Right lobe of liver (tissue), 6 donors: ENCODE measurements around the gene STXBP6. TPM values are rescaled to one million over a fixed set of nuclear protein-coding genes. Genes with fewer than 3 reads are reported as not detected.

Experiments used
- ATAC-seq, 4 donors: fragments of 200-7000 bp; cut with Tn5 transposase; one replicate each; pipeline ENCODE4 v1.9.1; 2020; ENCODE audit warnings: mild to moderate bottlenecking in 4 of 4, moderate library complexity in 4 of 4
- DNase-seq, 3 donors: peaks; one replicate each; pipeline ENCODE4 v3.0.0-alpha.2; 2020
- H3K27ac ChIP-seq, 3 donors: fragments of 200-600 bp; one replicate each; pipeline ENCODE4 v1.8.0; 2022
- H3K27me3 ChIP-seq, 2 donors: fragments of 200-600 bp; one replicate each; pipeline ENCODE4 v1.8.0; 2022
- H3K36me3 ChIP-seq, 4 donors: fragments of 200-600 bp; sonication (generic) in 1 of 4; one replicate each; pipeline versions ENCODE4 v1.5.1 to v1.8.0; 2017 to 2022; ENCODE audit warnings: control low read depth in 1 of 4
- H3K4me1 ChIP-seq, 4 donors: fragments of 200-600 bp; sonication (generic) in 1 of 4; one replicate each; pipeline versions ENCODE4 v1.5.1 to v1.8.0; 2017 to 2022; ENCODE audit warnings: control low read depth in 1 of 4
- H3K4me3 ChIP-seq, 3 donors: fragments of 200-600 bp; one replicate each; pipeline ENCODE4 v1.8.0; 2022
- H3K9me3 ChIP-seq, 4 donors: fragments of 200-600 bp; sonication (generic) in 1 of 4; one replicate each; pipeline versions ENCODE4 v1.5.1 to v1.8.0; 2017 to 2022; ENCODE audit warnings: control low read depth in 1 of 4
- POLR2A ChIP-seq: fragments of 450-650 bp; IDR thresholded peaks from one replicate; pipeline ENCODE4 v1.6.1; 2017; ENCODE audit warnings: antibody characterized with exemption, mild to moderate bottlenecking
- WGBS: methylation state at CpG from one replicate; pipeline ENCODE4 v1.1.6; 2018; ENCODE audit warnings: low coverage, low lambda C conversion rate; ENCODE audit not compliant: insufficient coverage; ENCODE audit errors: missing lambda C conversion rate; 5-methylcytosine and 5-hydroxymethylcytosine counted together
- intact Hi-C, 2 donors: fragments of 100-400 bp; cut with DNase I; formaldehyde crosslinking; loops; one replicate each; pipeline versions ENCODE4 v1.11.2 to v1.14.1; 2022
- total RNA-seq, 6 experiments: library from RNA; depleted of rRNA in 2 of 6; stranded (reverse); fragments of >200 nt in 2 of 6; fragmentation: NEBNext Ultra II Directional in 3 of 6; extraction: Animal tissue kit (Norgen Biotek cat#: 25700) in 3 of 6; gene quantifications; one replicate each; pipeline versions ENCODE4 v1.1.0 to v1.2.4, GENCODE V29; 2016 to 2023
- TF ChIP-seq, protein P1 (sequence below), 4 donors: fragments of 200-600 bp in 3 of 4; fragments of 450-650 bp in 1 of 4; IDR thresholded peaks; one replicate each; pipeline versions ENCODE4 v1.5.1 to v1.8.0; 2016 to 2022; ENCODE audit warnings: antibody characterized with exemption in 4 of 4, mild to moderate bottlenecking in 2 of 4
- donor health status: DM: no; HTN: yes; CAD: no.
- donor health status: DM: no; HTN: no; CAD: no.
- donor health status: DM: no; HTN: no; CAD: no.
- donor health status: DM: no; HTN: yes; CAD: no.
- donor health status: DM: no; HTN: yes; CAD: no.

The STXBP6 gene
- total RNA-seq, 6 experiments from 2014 or later, result 0.55 to 1.7 (median 1.1) TPM

DNA sequence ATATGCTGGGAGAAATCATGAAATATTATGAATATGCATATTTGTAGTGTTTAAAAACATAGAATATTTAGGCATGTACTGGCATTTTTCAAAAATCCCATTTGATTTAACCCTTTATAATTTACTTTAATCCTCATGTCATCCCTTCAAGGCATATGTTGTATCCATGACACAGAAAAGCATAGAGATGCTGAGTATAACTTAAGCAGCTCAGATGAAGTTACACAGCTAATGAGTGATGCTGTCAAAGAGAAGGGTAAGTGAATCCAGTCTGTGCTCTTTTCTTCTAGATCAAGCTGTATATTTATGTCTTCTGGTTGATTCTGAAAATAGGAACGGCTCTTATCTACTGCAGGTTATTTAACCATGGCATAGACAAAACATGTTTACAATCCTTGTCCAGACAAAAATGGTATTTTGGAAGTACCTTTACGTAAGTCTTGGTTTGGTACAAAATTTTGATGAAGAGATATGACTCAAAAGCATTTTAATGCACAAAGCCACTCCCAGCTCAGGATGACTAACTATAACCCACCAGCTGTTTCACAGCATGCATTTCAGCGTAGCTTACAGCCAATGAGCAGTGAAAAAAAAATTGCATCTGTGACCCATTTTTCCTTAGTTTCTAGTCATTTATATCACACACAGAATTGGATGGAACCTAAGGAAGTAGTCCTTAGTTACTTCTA lies 201.7 kb downstream of the STXBP6 start:
- H3K4me1 ChIP-seq, result no peaks in the 10 kb centered on the region
- H3K4me3 ChIP-seq, result no peak overlapping the region
- WGBS, result 95% methylated on average over 3 of the region's 3 CpGs
- intact Hi-C loops, result no loop called here
- H3K27me3 ChIP-seq, result no peaks in the 10 kb centered on the region
- H3K36me3 ChIP-seq, result no peaks in the 10 kb centered on the region
- no peak for ATAC-seq
- no peak for DNase-seq
- TF ChIP-seq POLR2A, result no peak
- TF ChIP-seq, protein P1, sequence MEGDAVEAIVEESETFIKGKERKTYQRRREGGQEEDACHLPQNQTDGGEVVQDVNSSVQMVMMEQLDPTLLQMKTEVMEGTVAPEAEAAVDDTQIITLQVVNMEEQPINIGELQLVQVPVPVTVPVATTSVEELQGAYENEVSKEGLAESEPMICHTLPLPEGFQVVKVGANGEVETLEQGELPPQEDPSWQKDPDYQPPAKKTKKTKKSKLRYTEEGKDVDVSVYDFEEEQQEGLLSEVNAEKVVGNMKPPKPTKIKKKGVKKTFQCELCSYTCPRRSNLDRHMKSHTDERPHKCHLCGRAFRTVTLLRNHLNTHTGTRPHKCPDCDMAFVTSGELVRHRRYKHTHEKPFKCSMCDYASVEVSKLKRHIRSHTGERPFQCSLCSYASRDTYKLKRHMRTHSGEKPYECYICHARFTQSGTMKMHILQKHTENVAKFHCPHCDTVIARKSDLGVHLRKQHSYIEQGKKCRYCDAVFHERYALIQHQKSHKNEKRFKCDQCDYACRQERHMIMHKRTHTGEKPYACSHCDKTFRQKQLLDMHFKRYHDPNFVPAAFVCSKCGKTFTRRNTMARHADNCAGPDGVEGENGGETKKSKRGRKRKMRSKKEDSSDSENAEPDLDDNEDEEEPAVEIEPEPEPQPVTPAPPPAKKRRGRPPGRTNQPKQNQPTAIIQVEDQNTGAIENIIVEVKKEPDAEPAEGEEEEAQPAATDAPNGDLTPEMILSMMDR (IDR thresholded peaks at IDR 0.05), result no peak
- H3K27ac ChIP-seq, result no peak overlapping the region
- H3K9me3 ChIP-seq, result no peaks in the 10 kb centered on the region

DNA sequence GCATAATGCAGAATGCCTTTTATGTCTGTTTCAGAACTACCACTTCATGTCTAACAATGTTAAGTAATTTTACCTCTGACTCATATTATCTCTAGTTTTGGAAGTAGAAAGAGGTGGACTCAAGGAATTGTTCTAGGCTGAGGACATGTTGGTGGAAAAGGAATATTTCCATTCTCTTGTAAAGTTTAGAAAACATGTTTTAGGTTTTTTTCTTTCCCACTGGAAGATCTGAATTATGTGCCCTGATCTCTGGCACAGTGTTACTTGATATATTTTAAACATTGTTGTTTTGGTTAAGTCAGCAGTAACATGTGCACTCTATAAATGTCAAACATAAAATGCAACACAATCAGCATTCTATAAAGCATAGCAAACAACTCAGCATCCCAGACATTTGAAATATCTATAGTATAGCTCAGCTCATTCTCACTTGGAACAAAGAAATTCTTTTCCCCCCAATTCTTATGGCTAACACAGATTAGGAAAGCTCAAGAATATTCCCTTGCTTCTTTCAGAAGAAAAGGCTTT lies 202.3 kb downstream of the STXBP6 start:
- DNase-seq (no peak), ATAC-seq (no peak)
- H3K9me3 ChIP-seq, result no peaks in the 10 kb centered on the region
- intact Hi-C loops, result no loop called here
- no peak overlapping the region for H3K27ac ChIP-seq
- H3K4me3 ChIP-seq, result no peak overlapping the region
- TF ChIP-seq, protein P1 (IDR thresholded peaks at IDR 0.05), result no peak
- no peak for TF ChIP-seq POLR2A
- H3K27me3 ChIP-seq, result no peaks in the 10 kb centered on the region
- H3K4me1 ChIP-seq, result no peaks in the 10 kb centered on the region
- H3K36me3 ChIP-seq, result no peaks in the 10 kb centered on the region

DNA sequence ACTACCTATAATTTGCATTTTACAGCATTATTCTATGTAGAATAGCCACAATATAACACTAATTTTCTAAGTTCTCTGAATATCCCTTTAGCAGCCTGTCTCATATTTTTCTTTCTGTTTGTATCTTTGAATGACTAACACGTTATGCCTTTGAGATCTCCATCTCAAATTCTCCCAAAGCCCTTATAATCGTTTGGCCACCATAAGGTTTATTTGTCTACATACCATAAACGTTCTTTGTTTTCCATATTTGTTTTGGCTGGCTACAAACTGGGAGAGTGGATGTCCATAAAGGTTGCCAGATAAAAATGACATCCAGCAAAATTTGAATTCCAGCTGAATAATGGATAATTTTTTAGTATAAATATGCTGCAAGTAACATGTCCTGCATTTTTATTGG lies 203.7 kb downstream of the STXBP6 start:
- TF ChIP-seq, protein P1 (IDR thresholded peaks at IDR 0.05), result no peak
- no peak for TF ChIP-seq POLR2A
- no peak for ATAC-seq
- no peaks in the 10 kb centered on the region for H3K4me1 ChIP-seq

DNA sequence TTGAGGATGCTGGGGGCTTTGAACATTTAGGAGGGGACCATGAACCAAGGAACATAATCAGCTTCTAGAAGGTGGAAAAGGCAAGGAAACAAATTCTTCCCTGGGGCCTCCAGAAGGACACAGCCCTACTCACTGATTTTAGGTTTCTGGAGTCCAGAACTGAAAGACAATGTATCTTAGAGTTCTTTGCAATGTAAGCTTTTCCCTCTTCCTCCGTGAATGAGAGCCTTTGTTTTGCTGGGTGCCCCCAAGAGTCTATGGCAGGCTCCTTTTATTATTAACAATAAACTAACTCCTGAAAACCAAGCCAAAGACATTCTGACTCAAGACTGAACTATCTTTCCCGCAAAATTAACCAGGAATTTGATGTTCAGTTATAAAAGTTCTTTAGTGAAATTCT lies 204.1 kb downstream of the STXBP6 start:
- 86% methylated on average over 2 of the region's 2 CpGs for WGBS
- TF ChIP-seq, protein P1 (IDR thresholded peaks at IDR 0.05), result no peak
- TF ChIP-seq POLR2A, result no peak
- no peaks in the 10 kb centered on the region for H3K9me3 ChIP-seq
- H3K27ac ChIP-seq, result no peak overlapping the region
- H3K36me3 ChIP-seq, result no peaks in the 10 kb centered on the region
- no peak for ATAC-seq
- no peaks in the 10 kb centered on the region for H3K27me3 ChIP-seq
- H3K4me1 ChIP-seq, result peaks cover 0 to 1% (median 0%) of the 10 kb centered on the region in 4 donors
- DNase-seq, result no peak
- intact Hi-C loops, result no loop called here
- no peak overlapping the region for H3K4me3 ChIP-seq

More for the DNA sequence above, 203.7 kb downstream of the STXBP6 start:
- WGBS, result 66% methylated on average over 3 of the region's 3 CpGs
- Histone ChIP-seq H3K9me3 (no peaks in the 10 kb centered on the region), H3K36me3 (no peaks in the 10 kb centered on the region), H3K4me3 (no peak overlapping the region), H3K27ac (no peak overlapping the region), H3K27me3 (no peaks in the 10 kb centered on the region)
- DNase-seq, result no peak
- intact Hi-C loops, result no loop called here
